IPS-NIHi11 (cell line): ENCODE results near the gene RAB4B.
"Not testable (repeated sequence)": the region's sequence is repeated elsewhere in the genome, so short reads cannot be mapped to it uniquely, and the experiment has no call there.

ENCODE experiments used
- DNase-seq: peaks from one replicate; pipeline ENCODE4 v3.0.0; 2012; ENCODE audit warnings: mixed read lengths, low spot score

The RAB4B gene

DNA sequence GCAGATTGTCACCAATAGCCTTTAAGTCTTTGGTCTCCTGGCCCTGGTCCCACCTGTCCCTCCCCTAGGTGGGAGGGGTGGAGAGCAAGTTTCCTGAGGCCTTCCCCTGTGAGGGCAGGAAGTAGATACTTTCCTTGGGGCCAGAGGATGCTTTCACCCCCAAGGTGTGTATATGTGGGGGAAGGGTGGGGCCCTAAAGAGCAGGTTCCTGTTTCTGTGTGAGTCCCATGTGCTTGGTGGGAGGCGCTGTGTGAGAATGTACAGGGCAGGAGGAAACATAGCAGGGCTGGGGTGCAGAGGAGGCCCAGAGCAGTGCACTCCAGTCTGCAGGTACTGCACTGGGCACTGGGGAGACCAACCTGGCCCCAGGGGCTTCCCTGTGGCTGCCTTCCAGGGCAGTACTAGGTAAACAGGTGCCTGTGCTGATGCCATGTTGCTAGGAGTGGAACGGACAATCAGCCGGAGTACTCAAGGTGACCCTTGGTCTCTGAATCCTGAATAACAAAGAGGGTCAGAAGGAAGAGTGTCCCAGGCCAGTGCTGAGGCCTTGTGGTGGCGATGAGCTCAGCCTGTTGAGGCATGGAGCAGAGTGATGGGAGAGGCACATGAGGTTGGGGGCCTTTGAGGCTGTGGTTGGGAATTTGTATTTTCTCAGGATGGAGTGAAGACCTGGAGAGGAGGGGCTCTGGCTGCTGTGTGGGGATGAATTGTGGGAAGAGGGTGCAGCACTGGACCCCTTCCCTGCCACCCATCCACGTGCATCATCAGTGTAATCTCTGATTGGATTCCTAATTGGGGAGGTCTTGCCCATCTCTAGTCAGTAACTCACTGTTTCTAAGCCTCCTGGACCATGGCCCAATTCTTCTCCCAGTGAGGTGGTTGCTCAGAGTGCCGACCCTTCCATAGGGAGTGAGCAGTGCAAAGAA is 26.1 kb downstream of the RAB4B start:
- DNase-seq: no peak

- DNase-seq: no peak
These were observed 26.8 kb downstream of the RAB4B start for GRCh38 chr19:40804783-40805242.

DNA sequence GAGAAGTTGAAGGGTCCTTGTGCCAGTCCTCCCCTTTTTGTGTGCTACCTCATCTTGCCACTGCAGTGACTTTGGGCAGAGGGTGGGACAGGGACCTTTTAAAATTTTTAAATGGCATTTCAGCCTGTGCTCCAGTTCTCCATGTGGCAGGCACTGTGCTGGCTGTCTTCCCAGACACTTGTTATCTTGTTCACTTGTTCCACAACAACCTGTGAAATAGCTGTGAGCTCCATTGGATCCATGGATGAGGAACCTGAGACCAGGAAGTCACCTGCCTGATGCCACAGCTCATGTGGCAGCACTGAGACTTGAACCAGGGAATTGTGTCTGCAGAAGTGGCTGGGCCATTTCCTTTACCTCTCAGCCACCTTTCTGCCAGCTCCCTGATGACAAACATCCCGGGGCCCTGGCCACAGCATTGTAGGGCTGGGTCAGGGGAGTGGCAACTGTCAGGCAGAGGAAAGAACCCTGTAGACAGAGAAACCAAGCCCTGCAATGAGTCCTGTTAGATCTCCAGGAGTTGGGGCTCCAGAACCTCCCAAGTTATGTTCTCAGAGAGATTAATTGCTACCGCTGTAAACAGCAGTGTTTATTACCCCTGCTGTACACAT is 27.3 kb downstream of the RAB4B start:
- DNase-seq: no peak

DNA sequence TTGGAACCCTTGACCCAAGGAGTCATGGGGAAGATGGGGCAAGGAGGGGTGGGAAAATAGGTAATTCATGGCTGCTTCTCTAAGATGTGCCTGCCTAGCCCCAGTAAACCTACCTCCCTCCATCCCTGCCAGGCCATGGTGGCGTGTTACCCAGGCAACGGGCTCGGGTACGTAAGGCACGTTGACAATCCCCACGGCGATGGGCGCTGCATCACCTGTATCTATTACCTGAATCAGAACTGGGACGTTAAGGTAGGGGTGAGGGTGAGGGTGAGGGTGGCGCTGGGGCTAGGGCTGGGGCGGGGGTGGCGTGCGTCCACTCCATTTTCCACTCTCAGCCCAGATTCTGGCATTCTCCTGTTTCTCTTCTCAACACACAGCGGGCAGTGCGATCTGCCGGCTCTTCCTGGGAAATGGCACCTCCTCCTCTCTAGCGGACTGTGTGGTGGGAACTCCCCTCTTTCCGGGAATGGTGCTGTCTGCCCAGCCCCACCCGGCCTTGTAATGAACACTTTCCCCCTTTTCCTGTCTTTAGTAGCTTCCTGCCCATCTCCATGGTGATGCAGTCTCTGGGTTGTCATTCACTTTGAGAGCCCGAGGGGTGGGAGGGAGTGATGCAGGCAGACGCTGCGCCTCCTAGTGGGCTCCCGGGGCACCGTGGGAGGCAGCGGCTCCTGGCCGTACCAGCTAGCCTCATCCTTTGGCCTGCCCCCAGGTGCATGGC is 28.5 kb downstream of the RAB4B start:
- peak; percentile 88 for DNase-seq

GRCh38 chr19:40807147-40808020 is 29.3 kb downstream of the RAB4B start:
- no peak for DNase-seq

DNA sequence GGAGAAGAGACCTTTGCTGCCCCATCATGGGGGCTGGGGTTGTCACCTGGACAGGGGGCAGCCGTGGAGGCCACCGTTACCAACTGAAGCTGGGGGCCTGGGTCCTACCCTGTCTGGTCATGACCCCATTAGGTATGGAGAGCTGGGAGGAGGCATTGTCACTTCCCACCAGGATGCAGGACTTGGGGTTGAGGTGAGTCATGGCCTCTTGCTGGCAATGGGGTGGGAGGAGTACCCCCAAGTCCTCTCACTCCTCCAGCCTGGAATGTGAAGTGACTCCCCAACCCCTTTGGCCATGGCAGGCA is 29.9 kb downstream of the RAB4B start:
- no peak for DNase-seq

- DNase-seq: no peak
These were observed 30.4 kb downstream of the RAB4B start for GRCh38 chr19:40808497-40808896.

DNA sequence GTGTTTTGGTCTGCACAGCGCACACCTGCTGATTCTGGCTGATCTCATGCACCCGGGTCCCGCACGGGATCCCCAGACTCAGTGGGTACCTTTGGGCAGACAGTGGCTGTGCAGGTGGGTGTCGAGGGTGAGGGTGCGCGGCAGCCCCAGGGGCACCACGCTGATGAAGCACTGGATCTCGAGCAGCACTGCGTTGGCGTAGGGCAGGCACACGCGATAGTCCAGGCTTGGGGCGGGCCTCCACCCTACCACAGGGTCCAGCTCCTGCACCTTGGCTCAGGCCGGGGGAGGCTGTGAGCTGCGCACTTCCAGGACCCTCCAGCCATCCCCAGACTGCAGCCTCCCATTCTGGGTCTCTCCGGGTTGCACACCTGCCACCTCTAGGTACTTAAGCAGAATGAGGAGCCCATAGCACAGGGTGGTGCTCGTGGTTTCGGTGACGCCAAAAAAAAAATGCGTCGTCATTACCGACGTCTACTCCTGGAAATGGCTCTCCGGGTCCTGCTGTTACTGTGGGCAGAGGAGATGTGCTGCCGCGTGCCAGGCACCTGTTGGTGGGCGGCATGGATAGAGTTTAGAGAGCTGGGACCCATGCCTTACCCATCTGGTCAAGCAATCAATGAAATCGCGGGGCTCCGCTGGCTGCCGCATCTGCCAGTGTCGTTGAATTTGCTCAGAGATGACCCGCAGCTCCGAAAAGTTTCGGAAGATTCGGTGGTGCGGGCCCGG is 31.5 kb downstream of the RAB4B start:
- DNase-seq: no peak

DNA sequence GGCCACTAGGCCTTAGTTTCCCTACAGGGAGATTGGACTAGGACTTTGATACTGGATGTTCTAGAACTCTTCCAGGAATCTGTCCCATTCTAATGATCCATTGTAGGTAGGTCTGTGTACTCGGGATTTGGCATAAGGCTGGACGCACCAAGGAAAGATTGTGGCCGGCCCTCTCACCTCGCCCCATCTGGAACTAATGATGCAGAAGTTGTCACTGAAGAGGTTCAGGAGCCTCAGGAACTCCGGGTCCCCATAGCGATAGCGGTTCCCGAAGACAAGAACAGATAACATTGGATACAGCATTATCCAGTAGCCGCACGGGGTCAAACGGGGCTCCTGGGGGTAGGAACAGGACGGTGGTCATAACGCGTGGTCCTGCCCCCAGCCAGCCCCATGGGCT is 32.1 kb downstream of the RAB4B start:
- no peak for DNase-seq

DNA sequence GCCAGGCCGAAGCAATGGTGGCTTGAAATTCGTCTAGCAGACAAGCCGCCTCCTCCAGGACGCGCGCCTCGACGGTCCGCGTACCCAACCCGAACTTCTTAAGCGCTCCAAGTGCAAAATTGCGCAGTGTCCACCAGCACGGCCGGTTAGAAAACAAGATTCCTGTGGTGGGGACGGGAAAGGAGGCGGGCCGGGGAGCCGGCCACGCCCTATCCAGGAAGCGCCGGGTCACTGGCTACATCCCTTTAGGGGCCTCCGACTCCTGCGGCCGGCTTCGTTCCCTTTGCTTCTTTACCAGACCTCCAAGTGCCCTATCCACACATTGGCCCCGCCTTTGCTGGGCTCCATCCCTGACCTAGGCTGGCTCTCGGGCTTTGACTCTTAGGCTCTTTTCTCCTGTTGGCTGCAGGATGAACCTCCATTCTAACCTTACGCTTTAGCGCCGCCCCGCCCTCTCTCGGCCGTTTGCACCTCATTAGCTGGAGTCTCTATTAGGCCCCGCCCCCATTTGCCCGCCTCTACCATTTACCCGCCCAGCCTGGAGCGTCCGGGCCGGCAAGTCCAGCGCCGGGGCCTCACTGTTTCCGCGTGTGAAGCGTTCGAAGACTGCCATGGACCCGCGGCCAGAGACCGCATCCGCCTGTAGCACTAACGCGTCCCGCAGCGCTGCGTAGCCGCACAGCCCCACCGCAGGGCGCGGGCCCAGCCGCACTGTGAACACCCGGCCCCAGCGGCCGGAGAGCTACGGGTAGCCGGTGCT is 32.8 kb downstream of the RAB4B start:
- peak; percentile 43 for DNase-seq

GRCh38 chr19:40811478-40812341 is 33.7 kb downstream of the RAB4B start:
- peak; percentile 26 for DNase-seq

- DNase-seq: not testable (repeated sequence)
These were observed 34.5 kb downstream of the RAB4B start for GRCh38 chr19:40812571-40812970.

GRCh38 chr19:40813182-40813581 is 35.1 kb downstream of the RAB4B start:
- DNase-seq: no peak

- no peak for DNase-seq
These were observed 37.2 kb downstream of the RAB4B start for GRCh38 chr19:40815223-40815622.

- DNase-seq: peak; percentile 33
These were observed 40.7 kb downstream of the RAB4B start for GRCh38 chr19:40818480-40819399.

DNA sequence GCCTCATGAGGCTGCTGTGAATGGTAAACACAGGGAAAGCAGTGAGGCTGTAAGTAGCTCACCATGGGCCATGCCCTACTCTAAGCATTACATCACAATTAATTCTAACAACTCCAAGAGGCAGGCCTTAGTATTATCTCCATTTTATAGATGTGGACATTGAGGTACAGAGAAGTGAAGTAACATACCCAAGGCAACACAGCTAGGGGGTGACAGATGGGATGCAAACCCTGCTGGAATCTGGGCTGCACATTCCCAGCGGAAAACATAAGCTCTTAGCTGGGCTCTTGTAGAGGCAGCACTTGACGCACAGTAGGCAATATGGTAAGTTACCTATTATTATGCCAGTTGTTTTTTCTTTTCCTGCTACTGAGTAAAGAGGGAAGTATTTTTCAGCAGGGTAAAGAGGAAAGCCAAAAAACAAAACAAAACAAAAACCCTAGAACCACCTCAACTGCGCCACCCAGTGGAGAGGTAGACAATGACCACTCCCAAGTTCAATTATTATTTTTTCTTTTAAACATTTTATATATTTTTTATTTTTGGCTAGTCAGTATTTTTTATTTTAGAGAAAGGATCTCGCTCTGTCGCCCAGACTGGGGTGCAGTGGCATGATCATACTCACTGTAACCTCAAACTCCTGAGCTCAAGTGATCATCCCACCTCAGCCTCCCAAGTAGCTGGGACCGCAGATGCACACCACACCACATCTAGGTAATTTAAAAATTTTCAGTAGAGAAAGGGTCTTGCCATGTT is 41.6 kb downstream of the RAB4B start:
- not testable (repeated sequence) for DNase-seq

DNA sequence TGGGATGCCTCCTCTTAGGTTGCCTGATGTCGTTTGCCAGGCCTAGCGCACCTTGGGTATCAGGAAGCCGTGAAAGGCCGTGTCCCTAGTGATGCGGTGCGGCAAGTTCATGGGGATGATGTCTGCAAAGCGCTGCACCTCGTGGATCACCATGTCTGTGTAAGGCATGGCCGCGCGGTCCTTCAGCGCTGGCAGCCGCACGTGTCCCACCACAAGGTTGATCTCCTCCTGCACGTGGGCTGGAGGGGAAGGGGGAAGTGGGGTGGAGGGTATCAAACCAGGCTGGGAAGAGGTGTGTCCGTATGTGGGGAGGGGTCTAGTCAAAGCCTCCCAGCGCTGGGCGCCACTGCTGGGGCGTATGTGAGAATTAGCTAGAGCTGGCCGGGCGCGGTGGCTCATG is 44.1 kb downstream of the RAB4B start:
- DNase-seq: no peak
